NCI-H2196 treated with DMSO at 0.1 percent for 48 hours (cell line): ENCODE data around the gene TPST2.

ENCODE experiments used
- DNase-seq: peaks from one replicate; lab custom pipeline; 2025; ENCODE audit not compliant: unreplicated experiment; lab: John Stamatoyannopoulos, UW

Gene TPST2

DNA sequence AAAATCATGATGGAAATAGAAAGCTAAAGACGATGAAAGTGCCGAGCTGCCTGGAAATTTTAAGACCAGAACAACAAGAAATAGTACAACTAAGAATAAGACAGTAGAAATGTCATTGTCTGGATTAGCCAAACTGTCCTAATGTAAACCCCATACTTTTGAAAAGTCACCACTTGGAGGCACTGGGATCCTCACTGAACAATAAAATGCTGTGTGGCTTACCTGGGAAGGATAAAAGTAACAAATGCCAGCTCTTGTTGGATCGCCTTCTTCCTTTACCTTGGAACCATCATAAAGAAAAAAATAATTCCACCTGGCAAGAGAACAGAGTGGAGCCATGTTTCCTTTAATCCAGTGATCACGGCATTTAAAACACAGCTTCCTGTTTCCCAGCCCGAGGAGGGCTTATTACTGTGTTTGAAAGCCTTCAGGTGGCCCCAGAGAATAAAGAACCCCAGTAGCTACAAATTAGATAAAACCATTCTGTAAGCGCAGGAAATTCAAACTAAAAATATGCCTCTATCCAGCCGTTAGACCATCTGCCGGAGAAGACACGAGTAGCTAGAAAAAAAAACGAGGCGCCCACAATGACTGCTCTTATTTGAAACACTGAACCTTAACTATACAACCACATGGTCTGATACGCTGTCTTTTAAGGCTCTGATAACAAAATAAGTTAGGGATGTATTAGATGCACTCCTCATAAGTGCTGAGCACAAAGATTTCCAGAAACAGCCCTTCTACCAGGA lies 110.7 kb downstream of the TPST2 start:
- DNase-seq = no peak

DNA sequence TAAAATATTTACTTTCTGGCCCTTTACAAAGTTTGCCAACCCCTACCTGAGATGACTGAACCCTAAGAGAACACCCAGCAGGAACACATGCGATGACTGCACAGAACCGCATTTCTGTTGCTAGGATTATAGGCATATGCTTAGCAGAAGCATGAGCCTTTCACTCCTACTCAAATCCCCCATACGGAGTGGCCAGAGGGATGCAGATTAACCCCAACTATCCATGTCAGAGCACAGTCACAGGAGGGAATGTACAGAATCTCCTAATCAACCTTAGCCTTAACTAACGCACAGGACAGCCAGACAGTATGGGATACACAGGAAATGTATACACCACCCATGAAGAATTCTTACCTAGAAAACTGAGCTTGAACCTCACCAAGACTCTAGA lies 112.6 kb downstream of the TPST2 start:
- no peak for DNase-seq

DNA sequence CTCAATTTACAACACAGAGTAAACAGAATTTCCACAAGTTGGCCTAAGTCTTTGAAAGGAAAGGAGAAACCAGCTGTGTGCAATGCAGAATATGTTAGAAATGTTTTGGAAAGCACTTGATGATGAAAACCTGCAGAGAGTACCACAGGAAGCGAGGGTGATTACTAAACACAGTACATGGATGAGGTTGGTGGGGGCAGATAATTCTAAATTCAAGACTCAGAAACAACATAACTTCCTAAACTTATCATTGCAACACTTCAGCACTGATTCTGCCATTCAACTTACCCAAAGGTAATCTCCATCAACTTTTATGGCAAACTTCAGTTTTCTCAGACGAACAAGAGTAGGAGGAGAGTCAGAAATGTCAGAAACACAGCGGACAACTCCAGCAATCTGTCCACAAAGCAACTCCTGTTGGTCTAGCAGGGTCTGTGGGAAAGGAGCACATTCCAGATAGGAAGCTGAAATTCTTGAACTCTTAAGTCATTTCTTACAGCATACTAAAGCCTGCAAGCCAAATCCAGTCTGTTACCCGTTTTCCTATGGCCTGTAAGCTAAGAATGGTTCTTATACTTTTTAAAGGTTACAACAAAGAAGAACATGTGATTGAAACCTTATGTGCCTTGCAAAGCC lies 113.1 kb downstream of the TPST2 start:
- DNase-seq = no peak

DNA sequence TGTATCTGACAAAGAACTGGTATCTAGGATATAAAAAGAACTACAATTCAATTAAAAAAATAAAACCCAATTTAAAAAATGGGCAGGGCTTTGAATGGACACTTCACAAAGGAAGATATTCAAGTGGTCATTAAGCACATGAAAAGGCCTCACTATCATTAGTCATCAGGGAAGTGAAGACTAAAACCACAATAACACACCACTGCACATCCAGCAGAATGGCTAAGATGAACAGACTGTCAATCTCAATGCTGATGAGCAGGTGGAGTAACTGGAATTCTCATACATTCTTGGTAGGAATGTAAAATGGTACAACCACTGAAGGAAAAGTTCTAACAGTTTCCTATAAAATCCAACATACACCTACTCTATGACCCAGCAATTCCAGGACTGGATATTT lies 115.2 kb downstream of the TPST2 start:
- no peak for DNase-seq
